ENCODE results near the gene AGBL1.

The AGBL1 gene

GRCh38 chr15:86493884-86494283, 414.2 kb downstream of the AGBL1 start:
- H3K4me3 ChIP-seq (ENCODE audit: low read depth, low read length), result no peak overlapping the region
- no peak for TF ChIP-seq CTCF (IDR thresholded peaks at IDR 0.05; ENCODE audit: low read depth, low read length)

- H3K4me3 ChIP-seq (ENCODE audit: low read depth, low read length), result no peak overlapping the region
These were observed 414.8 kb downstream of the AGBL1 start for GRCh38 chr15:86494475-86494874.

GRCh38 chr15:86502301-86502700, 422.6 kb downstream of the AGBL1 start:
- H3K4me3 ChIP-seq (ENCODE audit: low read depth, low read length), result no peak overlapping the region
- TF ChIP-seq CTCF (IDR thresholded peaks at IDR 0.05; ENCODE audit: low read depth, low read length), result no peak

More at GRCh38 chr15:86494475-86494874, 414.8 kb downstream of the AGBL1 start:
- TF ChIP-seq CTCF (IDR thresholded peaks at IDR 0.05; ENCODE audit: low read depth, low read length), result no peak

- no peak overlapping the region for H3K4me3 ChIP-seq (ENCODE audit: low read depth, low read length)
- no peak for TF ChIP-seq CTCF (IDR thresholded peaks at IDR 0.05; ENCODE audit: low read depth, low read length)
These were observed 426.3 kb downstream of the AGBL1 start for GRCh38 chr15:86505951-86506350.

GRCh38 chr15:86506401-86506800, 426.7 kb downstream of the AGBL1 start:
- H3K4me3 ChIP-seq (ENCODE audit: low read depth, low read length), result no peak overlapping the region
- TF ChIP-seq CTCF (IDR thresholded peaks at IDR 0.05; ENCODE audit: low read depth, low read length), result no peak

- no peak overlapping the region for H3K4me3 ChIP-seq (ENCODE audit: low read depth, low read length)
- no peak for TF ChIP-seq CTCF (IDR thresholded peaks at IDR 0.05; ENCODE audit: low read depth, low read length)
These were observed 436.0 kb downstream of the AGBL1 start for GRCh38 chr15:86515625-86516024.

- no peak for TF ChIP-seq CTCF (IDR thresholded peaks at IDR 0.05; ENCODE audit: low read depth, low read length)
- no peak overlapping the region for H3K4me3 ChIP-seq (ENCODE audit: low read depth, low read length)
These were observed 443.1 kb downstream of the AGBL1 start for GRCh38 chr15:86522721-86523120.

Data from WI38 (cell line).